Activated CD4-positive, CD25-positive, alpha-beta regulatory T cell treated with anti-CD3 and anti-CD28 coated beads, Interleukin-2, amount 50 U/mL, for 72 hours (primary cell): Measurements from ENCODE around the gene CYREN.
"Not testable (repeated sequence)": the region's sequence is repeated elsewhere in the genome, so short reads cannot be mapped to it uniquely, and the experiment has no call there.

Experiments
- DNase-seq: peaks from one replicate; pipeline ENCODE4 v3.0.0; 2021

The CYREN gene

DNA sequence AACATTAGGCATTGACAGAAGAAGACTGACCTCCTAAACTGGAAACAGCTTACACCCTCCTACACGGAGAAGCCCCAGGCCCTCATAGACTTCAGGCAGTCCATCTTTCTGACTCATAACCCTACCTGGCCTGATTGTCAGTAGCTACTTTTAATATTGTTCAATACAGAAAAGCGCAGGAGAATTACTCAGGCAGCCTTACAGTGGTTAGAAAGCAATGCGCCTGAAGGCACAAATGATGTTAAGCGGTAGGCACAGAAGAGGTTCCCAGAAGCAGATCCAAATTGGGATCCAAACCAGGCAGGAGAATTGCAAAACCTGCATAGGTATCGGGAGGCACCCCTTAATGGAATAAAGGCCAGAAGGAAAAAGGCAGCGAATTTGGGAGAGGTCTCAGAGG lies 5.4 kb upstream of the CYREN start:
- no peak for DNase-seq

DNA sequence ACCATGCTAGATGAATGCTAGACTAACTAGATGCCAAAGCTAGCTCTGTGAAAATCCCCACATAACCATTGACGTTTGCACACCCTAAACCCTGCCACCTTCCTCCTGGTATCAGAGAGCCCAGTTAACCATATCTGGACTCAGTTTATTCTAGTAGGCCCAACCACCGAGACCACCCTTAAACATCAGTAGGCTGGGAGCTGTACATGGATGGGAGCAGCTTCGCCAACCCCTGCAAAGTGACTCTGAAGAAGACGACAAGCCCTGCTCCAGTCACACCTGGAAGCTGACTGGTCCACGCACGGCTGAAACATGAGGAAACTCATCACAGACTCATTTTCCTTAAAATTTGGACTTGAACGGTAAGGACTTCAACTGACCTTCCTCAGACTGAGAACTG lies 4.4 kb upstream of the CYREN start:
- no peak for DNase-seq

DNA sequence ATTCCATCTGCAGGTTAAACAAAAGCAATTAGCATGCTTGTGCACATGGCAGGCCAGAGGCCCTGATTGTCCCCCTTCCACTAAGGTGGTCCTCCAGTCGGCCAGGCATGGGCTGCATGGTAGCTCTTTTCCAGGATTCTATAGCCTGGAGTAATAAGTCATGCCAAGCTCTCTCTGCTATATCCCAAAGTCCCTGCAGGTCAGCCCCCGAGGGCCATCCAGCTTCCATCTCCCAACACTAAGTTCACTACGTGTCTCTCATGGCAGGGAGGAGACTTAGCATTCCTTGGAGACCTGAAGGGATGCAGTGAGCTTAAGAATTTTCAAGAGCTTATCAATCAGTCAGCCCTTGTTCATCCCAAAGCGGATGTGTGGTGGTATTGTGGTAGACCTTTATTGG lies 3.4 kb upstream of the CYREN start:
- not testable (repeated sequence) for DNase-seq

DNA sequence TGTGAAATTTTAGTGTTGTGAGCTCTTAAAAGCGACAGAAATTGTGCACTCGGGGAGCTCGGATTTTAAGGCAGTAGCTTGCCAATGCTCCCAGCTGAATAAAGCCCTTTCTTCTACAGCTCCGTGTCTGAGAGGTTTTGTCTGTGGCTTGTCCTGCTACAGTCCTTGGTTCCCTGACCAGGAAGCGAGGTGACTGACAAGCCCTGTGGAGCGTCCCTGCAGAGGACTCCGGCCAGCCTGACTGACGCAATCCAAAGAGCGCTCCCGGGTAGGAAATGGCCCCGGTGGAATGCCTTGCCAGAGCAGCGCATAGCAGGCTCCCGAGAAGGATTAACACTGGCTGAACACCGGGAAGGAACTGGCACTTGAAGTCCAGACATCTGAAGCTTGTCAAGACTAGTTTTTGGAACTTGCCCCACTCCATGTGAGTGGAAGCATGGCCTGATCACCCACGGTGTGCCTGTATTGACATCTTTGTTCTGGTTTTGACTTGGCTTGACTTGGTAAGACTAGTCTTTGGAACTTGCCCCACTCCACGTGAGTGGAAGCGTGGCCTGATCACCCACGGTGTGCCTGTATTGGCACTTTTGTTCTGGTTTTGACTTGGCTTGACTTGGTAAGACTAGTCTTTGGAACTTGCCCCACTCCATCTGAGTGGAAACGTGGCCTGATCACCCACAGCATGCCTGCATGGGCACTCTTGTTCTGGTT lies 1.2 kb upstream of the CYREN start:
- DNase-seq: not testable (repeated sequence)

DNA sequence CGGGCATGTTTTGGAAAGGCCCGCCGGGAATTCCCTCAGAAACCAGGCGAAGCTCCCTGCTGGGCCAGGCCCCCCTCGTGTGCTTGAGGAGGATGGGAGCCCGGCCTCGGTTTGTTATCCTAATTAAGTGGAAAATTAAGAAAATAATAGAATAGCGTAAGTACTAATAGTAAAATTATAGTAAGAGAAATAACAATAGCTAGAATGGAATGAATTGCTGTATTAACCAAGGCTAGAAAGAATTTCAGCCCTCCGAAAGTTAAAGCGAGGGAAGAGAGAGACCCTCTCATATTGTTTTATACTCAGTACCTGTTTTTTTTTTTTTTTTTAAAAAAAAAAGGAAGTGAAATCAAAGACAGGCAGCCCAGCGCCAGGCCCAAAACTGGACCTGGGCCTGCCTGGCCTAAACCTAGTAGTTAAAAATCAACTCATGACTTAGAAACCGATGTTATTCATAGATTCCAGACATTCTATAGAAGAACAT lies 533 bp upstream of the CYREN start:
- DNase-seq: not testable (repeated sequence)

DNA sequence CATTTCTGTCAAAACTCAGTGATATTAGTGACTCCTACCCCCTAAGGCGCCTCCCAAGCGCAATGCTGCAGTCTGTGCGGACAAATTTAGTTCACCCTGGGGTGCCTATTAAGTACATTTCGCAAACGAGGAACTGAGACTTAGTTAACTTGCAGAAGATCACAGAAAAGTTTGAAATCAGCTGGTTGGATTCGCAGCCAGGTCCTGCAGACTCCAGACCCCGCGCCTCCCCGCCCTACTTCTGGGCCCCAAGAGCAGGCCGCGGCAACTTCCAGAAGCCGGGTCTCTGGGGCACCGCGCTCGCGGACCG lies 588 bp downstream of the CYREN start:
- DNase-seq: no peak

DNA sequence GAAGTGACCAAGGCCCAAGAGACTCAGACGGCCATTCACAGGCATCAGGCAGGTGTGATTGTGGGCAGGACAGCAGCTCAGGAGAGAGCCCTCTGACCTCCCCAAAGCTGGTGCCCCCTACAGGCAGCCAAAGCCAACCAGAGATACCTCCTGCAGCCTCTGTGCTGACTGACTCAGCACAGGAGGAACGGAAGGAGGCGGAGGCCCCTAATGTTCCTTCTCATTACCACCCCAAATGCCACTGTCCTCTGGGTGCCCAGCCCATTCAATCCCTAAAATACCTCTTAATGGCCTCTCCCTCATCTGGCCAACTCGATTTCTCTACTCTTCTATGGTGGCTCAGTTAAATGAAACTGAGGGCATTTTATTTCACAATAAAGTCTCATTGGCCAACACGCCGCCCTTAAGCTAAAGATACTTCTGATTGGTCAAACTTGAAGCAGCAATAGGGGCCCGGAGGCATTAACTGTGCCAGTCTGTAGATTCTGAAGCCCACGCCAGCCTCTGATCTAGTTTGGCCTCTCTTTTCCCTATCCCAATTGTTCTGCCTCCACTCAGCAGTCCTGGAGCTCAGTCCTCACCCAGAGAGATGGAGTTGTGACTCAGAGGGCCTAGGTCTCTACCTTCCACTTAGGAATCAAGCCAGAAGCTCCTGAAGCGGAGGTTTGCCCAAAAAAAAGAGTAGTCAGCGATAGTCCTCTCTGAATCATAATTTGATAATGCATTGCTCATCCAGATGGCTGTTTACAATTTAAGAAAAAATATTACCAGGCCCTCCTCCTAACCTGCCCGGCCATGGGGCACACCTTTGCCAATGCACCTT lies 1.2 kb downstream of the CYREN start:
- peak; percentile 64 for DNase-seq

DNA sequence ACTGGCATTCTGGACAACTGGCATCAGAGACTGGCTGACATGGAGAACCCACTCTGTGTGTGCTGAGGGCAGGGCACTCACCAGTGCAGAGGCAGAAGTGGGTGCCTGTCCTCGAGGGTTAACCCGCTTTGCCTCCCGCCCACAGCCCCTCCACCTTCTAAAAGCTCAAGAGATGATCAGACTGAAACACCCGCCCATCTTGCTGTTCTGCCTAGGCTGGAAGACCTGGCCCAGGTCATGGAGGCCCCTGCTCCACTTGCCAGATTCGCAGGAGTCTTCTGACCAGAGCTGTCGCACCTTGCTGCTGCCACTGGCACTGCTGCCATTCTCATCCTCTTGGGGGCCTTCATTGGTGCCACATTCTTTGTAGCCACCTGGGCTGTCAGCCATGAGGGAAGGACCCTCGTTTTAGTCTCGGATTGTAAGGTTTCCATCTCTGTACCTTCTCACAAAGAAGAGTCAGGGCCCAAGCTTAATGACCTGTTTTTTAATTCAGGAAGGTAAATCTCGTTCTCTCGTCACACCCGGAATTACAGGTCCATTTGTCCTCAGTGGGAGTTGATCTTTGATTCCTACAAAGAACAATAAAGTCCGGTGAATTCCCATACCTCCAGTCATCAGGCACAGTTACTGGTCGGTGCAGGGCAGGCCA lies 1.9 kb downstream of the CYREN start:
- no peak for DNase-seq

DNA sequence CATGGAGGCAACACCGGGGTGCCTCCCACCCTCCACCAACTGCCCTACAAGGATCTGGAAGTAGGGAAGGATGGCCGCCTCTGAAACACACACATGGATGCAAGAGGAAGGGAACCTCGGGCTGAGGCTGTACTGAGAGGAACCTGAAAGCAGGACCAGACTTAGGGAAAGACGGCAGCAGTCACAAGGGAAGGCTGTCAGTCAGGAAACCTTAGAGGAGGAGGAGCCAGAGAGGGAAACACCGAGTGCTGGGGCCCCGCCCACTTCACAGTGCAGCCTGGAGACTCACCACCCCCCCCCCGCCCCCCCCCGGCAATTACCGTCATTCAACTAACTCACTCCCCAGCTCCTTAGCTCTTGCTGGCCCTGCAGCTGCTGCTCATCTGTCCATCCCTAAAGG lies 2.5 kb downstream of the CYREN start:
- no peak for DNase-seq

DNA sequence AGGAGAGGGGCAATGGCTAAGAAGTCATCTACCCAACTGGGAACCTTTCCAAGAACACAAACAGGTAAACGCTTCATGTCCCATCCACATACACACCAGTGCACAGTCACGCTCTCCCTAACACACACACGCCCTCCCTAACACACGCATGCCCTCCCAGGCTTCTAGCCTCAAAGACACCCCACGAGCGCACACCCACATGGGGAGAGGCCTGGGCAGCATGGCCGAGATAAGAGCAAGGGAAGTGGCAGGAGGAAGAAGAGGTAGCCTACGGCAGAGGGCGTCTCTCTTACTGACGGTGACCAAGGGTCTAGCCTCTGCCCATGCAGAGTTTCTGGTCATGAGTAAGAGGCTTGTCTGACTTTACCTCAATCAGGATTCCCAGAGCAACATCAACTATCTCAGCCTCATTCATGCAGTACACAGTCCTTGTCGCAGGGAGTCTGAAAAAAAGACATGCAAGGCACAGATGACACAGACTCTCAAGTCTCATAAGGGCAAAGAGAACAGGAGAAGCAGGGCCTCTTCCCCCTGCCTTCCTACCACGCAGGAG lies 3.1 kb downstream of the CYREN start:
- DNase-seq: no peak

DNA sequence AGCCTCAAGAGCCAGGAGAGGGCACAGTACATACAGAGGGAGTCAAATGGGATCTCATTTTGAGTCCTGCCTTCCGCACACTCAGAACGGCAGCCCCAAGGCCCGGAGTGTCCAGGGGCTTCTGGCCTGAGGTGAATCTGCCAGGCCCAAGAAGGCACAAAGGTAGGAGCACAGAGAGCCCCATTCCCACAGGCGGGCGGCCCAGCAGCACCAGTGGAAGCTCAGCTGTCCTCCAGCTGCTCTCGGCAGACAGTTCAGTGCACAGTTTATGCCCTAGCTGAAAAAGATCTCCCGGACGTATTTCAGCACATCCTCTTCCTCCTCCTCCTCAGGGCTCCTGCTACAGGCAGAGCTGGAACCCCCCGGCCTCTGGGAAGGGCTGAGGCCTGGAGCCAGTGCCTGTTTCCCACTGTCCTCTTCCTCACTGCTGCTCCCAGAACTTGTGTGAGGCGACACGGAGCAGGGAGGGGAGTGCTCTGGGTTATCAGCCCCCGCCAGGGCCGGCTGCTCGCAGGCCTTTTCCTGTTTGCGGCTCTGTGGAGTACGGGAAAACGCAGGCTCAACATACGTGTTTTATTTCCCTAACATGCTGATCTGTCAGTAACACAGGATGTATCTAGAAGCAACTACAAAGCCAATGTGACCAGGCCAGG lies 4.0 kb downstream of the CYREN start:
- no peak for DNase-seq

DNA sequence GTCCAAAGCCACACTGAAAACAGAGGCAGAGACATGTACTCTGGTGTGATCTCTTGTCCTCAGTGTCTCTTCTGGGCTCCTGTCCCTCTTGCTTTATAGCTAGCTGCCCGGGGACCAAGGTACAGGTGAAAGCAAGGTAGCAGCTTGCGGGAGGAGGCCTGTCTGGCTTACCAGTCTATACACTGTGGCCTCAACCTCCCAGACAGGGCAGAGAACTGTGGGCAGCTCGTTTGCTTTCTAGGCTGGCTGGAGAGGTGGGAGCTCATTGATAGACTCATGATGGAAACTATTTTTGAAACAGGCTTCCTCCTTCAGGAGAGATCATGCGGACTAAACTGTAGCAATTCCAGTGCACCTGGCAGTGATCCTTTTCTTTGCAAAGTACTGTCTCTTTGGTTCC lies 4.6 kb downstream of the CYREN start:
- DNase-seq: no peak

DNA sequence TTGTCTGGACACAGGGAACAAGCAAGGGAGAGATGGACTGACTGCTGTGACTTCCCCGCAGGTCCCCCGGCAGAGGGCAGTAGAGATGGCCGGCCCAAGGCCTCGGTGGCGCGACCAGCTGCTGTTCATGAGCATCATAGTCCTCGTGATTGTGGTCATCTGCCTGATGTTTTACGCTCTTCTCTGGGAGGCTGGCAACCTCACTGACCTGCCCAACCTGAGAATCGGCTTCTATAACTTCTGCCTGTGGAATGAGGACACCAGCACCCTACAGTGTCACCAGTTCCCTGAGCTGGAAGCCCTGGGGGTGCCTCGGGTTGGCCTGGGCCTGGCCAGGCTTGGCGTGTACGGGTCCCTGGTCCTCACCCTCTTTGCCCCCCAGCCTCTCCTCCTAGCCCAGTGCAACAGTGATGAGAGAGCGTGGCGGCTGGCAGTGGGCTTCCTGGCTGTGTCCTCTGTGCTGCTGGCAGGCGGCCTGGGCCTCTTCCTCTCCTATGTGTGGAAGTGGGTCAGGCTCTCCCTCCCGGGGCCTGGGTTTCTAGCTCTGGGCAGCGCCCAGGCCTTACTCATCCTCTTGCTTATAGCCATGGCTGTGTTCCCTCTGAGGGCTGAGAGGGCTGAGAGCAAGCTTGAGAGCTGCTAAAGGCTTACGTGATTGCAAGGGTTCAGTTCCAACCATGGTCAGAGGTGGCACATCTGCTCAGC lies 6.0 kb downstream of the CYREN start:
- DNase-seq: no peak

DNA sequence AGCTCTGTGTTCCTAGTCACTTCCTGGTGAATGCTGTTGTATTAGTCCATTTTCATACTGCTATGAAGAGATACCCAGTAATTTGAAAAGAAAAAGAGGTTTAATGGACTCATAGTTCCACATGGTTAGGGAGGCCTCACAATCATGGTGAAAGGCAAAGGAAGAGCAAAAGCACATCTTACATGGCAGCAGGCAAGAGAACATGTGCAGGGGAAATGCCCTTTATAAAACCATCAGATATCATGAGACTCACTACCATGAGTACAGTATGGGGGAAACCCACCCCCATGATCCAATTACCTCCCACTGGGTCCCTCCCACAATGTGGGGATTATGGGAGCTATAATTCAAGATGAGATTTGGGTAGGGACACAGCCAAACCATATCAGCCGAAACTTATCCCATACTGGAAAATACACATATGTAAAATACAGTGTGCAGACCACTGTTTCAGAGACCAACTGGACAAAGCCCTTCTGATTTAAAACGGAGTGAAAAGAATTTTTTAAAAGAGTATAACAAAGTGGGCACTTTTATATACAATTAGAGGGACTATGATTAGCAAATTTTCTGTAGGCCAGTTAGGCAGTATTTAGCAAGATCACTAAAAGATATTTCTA lies 8.0 kb downstream of the CYREN start:
- DNase-seq: no peak

DNA sequence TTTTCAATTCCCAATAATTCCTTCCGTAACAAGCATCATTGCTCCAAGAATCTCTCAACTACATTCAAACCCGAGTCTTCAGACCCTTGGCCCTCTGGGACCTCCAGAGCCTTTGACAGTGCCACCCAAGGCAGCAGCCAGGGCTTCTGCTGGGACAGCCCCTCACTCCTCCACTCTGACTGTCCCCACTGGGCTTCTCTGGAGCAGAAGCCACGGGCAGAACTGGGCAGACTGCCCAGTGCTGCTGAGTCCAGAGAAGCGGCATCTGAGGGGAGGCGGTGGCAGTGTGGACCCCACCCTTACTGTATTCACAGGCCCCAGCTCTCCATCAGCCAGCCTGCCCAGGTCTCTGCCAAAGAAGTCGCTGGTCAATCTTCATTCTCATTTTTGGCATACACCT lies 8.8 kb downstream of the CYREN start:
- DNase-seq: no peak

DNA sequence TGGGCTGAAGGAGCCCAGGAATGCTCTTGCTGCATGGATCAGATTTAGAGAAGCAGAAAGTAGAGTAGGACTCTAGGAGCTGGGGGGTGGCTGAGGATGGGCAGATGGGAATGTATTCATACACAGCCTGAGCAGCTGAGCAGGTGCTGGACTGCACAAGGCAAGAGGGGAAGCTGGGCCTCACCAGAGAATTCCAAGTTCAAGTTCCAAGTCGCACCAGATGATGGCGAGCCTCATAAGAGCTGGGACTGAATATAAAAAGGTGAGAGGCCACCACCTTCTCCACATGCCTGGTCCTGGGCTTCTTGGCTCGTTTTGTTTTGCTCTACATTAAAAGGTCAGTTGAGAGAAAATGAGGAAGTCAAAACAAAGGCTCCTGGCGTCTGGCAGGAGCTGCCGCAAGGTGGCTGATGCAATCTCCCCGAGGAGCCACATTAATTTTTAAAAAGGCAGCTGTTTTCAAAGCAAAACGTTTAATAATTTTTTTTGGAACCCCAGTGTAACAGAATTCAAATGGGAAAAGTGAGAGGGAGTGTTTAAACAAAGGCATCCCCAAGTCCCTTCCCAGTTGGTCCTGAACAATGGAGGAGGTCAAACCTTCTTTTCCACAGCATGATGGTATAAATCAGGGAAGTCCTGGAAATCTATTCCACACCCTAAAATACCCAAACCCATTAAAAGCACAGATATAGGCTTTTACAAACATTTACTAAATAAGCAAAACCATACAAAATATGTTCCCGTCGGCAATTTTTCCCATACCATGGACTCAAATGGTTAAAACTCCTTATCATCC lies 9.5 kb downstream of the CYREN start:
- DNase-seq: no peak

DNA sequence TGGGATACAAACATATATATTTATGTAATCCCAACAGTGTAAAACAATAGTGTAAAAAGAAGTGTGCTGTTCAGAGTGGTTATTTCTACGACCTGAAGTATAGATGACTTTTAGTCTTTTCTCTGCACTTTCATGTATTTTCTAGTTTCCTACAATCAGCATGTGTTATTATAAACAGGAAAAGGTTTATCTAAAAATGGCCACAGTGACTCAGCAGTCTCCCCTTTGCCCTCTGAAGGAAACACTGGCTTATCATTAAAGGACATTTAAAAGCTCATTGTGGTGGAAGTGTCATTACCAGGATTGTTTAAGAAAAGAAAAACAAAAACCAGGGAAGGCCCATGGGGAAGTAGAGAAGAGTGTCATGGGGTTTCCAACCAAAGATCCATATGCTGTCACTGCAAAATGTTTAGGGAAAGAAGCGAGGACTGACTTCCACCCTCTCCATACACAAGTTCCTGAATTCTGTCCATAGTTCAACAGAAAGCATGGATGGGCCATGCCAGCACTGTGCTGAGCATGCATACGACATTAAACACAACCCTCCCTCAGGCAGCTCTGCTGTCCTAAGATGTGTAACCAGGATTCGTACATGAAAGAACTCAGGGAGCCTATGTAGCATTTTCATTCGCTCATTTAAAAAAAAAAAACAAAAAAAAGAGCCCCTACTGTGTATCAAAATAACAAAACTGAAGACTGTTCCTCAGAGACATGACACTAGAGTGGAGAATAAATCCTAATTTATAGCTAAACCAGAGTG lies 10.2 kb downstream of the CYREN start:
- DNase-seq: no peak

DNA sequence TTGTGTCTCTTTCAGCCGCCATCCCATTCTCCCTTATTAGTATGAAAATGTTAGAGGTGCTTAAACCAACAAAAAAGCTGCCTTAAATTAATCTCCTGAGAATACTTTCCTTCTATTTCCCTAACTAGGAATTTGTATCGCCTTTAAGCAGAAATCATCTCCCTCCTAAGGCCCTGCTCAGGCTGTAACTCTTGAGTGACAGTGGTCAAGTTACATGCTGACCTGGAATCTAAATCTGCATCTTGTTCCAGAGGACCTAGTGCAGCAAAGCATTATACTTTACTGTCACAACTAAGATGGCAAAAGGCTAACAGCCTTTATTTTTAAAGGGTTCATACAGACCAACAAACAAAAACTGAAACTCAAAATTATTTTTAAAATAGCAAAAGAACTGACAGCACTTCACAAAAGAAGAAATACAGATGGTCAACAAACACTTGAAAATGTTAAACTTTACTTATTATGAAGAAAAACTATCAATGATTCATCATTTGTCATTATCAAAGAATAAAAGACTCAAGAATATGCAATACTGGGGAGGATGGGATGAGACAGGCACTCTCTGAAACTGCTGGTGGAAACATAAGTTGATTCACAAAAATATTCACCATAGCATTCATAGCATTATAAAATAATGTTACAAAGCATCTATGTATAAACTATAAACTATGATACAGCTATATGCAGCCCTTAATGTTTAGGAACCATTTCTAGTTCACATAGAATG lies 11.0 kb downstream of the CYREN start:
- DNase-seq: no peak

DNA sequence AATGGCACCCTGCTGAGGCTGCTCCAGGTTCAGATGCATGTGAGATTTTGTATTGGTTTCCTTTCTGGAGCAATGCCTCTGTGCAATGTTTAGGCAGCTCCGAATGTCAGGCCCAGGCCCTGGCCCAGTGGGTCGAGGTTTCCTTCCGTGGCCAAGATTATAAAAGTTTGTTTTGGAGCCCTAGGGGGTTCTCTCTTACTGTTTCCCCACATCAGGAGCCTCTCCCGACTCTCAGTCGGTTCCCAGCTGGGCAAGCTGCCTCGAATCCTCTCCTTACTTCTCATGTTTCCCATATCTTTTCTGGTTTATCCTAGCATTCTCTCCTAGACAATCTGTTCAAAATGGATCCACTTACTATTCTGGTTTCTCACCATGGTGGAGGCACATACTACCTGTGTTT lies 11.6 kb downstream of the CYREN start:
- DNase-seq: no peak
